Mesothelial cell of epicardium (in vitro differentiated cells): ENCODE results near the gene KCTD15. TPM values are rescaled to one million over a fixed set of nuclear protein-coding genes. Genes with fewer than 3 reads are reported as not detected.
A peak's percentile ranks its signal among the peaks of the same experiment; 100 is the strongest.

Experiments
- DNase-seq, 2 experiments: peaks; one replicate each; pipeline ENCODE4 v3.0.0; 2021; ENCODE audit warnings: low spot score in 2 of 2; ENCODE audit not compliant: unreplicated experiment in 2 of 2
- H3K27ac Mint-ChIP-seq: 2 replicates; pipeline ENCODE4 v1.8.0; 2021; ENCODE audit warnings: mixed read lengths
- H3K27me3 Mint-ChIP-seq: 2 replicates; pipeline ENCODE4 v1.8.0; 2021; ENCODE audit warnings: low read depth, mixed read lengths
- H3K36me3 Mint-ChIP-seq: 2 replicates; pipeline ENCODE4 v1.8.0; 2021; ENCODE audit warnings: mixed read lengths
- H3K4me1 Mint-ChIP-seq: 2 replicates; pipeline ENCODE4 v1.8.0; 2021; ENCODE audit warnings: mixed read lengths
- H3K4me3 Mint-ChIP-seq: 2 replicates; pipeline ENCODE4 v1.8.0; 2021; ENCODE audit warnings: mild to moderate bottlenecking, moderate library complexity, mixed read lengths
- H3K9me3 Mint-ChIP-seq: 2 replicates; pipeline ENCODE4 v1.8.0; 2021; ENCODE audit warnings: mixed read lengths
- CTCF ChIP-seq: fragments of 200-600 bp; sonication (generic); IDR thresholded peaks from one replicate; pipeline ENCODE4 v1.5.0; 2021; ENCODE audit warnings: antibody characterized with exemption; ENCODE audit not compliant: unreplicated experiment
- total RNA-seq: library from RNA; stranded (reverse); gene quantifications from 3 replicates; pipeline ENCODE4 v1.2.1, GENCODE V29; 2021

The KCTD15 gene
- 48.1 to 51.6 TPM (median 49.1 TPM) in 3 replicates for total RNA-seq

GRCh38 chr19:33796164-33796875, at the start of gene KCTD15:
Gene KCTD15 (plus strand): TSS chr19:33796870. CDS start chr19:33800455, 3,585 bp downstream.
- TF ChIP-seq CTCF = no peak
- DNase-seq = peak in 1 of 2 experiments; percentile 74
- peaks cover 6% of the 10 kb centered on the region for H3K27me3 Mint-ChIP-seq
- peak within 1 kb of the TSS; percentile 85 for H3K27ac Mint-ChIP-seq
- no peaks in the 10 kb centered on the region for H3K9me3 Mint-ChIP-seq
- peak within 1 kb of the TSS; percentile 84 for H3K4me3 Mint-ChIP-seq
- peaks cover 2% of the 10 kb centered on the region for H3K36me3 Mint-ChIP-seq
- H3K4me1 Mint-ChIP-seq = peaks cover 21% of the 10 kb centered on the region

- no peaks in the 10 kb centered on the region for H3K36me3 Mint-ChIP-seq
- TF ChIP-seq CTCF = no peak
- no peak for DNase-seq
- no peaks in the 10 kb centered on the region for H3K4me1 Mint-ChIP-seq
- H3K27ac Mint-ChIP-seq = no peak overlapping the region
- H3K27me3 Mint-ChIP-seq = peaks cover 19% of the 10 kb centered on the region
- no peak overlapping the region for H3K4me3 Mint-ChIP-seq
- no peaks in the 10 kb centered on the region for H3K9me3 Mint-ChIP-seq
These were observed 49.4 kb upstream of the KCTD15 start for GRCh38 chr19:33747273-33747672.

- Mint-ChIP-seq H3K4me3 (no peak overlapping the region), H3K27me3 (peaks cover 22% of the 10 kb centered on the region), H3K9me3 (no peaks in the 10 kb centered on the region), H3K36me3 (no peaks in the 10 kb centered on the region), H3K27ac (no peak overlapping the region), H3K4me1 (no peaks in the 10 kb centered on the region)
- TF ChIP-seq CTCF = no peak
- DNase-seq = no peak
These were observed 48.4 kb upstream of the KCTD15 start for GRCh38 chr19:33748231-33748630.

- Mint-ChIP-seq H3K9me3 (no peaks in the 10 kb centered on the region), H3K27me3 (peaks cover 21% of the 10 kb centered on the region), H3K36me3 (no peaks in the 10 kb centered on the region), H3K27ac (no peak overlapping the region), H3K4me3 (no peak overlapping the region), H3K4me1 (no peaks in the 10 kb centered on the region)
- no peak for TF ChIP-seq CTCF
- no peak for DNase-seq
These were observed 47.7 kb upstream of the KCTD15 start for GRCh38 chr19:33749016-33749415.

GRCh38 chr19:33749619-33750175, 47.0 kb upstream of the KCTD15 start:
- no peak overlapping the region for H3K27ac Mint-ChIP-seq
- no peak overlapping the region for H3K4me3 Mint-ChIP-seq
- H3K27me3 Mint-ChIP-seq = peaks cover 20% of the 10 kb centered on the region
- TF ChIP-seq CTCF = no peak
- no peaks in the 10 kb centered on the region for H3K36me3 Mint-ChIP-seq
- H3K4me1 Mint-ChIP-seq = no peaks in the 10 kb centered on the region
- DNase-seq = no peak
- H3K9me3 Mint-ChIP-seq = no peaks in the 10 kb centered on the region
